Stimulated activated CD8-positive, alpha-beta memory T cell treated with anti-CD3 and anti-CD28 coated beads, Interleukin-12 subunit alpha, Interleukin-12 subunit beta, amount 100 ng/mL, for 24 hours (primary cell): ENCODE data around the gene AGBL4.

Source experiments
- DNase-seq: peaks from one replicate; pipeline ENCODE4 v3.0.0-alpha.2; 2020; ENCODE audit errors: extremely low read depth

Gene AGBL4

DNA sequence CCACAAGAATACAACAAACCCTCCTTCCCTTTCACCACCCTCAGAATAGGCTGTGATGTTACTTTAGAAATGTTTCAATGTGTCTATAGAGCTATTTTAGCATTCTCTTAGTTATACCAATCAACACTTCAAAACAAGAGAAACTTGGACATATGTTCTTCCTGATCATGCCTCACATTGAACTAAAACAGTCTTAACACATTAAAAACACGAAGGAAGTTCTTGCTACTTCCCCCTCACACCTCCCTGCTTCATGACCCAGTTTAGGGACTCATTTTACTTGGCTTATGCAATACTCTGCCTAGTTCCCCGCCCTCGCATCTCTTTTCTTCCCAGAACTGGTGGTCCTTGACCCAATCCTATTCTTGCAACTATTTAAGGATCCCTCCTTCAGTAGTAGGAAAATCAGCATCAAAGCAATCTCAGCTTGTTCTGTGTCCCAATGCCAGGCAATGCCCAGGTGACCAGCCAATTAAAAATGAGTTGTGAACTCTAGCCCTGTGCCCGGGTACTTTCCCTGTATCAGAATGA, 838.2 kb downstream of the AGBL4 start:
- DNase-seq = no peak

DNA sequence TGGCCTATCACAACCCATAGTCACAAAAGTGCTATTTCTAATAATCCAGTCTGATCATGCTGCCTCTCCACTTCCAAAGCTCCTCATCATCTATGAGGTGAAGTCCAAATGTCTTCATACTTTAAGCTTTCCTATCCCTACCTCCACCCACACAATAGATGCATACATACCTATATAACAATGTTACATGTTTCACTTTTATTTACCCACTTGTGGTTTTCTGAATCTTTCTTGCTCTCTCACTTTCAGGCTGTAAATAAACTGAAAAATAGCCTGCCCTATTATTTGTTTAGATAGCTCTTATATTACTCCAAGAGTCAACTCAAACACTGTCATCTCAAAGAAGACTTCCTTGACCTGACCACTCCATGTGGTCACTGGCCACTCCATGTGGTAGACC, 840.3 kb downstream of the AGBL4 start:
- DNase-seq = no peak

DNA sequence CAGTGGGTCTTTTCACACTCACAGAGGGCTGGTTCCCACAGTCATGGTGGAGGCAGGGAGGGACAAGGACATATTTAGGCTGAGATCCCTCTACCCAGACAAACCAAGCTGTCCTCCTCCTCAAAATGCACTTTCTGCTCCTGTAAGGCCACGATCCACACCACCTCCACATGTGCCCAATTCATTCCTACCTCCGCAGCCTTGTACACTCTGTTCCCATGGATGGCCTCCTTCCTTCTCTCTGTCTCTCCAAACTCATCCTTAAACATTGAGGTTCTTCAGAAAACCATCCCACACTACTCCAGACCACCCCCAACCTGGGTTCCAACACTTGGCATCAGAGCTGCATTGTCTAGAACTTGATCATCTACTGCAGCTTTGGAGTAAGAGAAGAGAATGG, 842.7 kb downstream of the AGBL4 start:
- DNase-seq = no peak

DNA sequence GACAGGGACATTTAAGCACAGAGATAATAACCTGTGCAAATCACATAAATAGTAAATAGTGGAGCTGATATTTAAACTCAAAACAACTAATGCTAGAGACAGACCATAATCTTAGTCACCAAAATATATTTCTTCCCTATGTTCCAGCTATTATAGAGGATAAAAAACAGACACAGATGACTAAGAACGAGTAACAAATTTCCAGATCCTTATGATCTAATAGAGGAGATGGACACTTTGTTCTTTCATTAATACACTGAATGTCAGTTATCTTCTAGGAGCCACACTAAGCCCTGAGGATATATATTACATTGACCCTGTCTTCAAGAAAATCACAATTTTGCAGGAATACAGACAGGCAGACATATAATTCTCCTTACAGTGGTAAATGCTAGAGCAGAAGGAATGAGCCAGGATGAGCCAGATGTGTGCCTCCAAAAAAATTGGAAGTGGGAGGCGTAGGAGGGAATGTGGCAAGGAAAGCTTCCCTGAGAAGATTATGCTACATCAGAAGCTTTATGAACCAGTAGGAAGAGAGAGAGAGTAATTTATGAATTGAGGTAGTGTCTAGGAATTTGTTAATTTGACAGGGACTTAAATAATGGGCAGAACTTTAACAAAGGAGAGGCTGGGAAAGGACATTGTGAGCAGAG, 851.7 kb downstream of the AGBL4 start:
- DNase-seq = no peak

DNA sequence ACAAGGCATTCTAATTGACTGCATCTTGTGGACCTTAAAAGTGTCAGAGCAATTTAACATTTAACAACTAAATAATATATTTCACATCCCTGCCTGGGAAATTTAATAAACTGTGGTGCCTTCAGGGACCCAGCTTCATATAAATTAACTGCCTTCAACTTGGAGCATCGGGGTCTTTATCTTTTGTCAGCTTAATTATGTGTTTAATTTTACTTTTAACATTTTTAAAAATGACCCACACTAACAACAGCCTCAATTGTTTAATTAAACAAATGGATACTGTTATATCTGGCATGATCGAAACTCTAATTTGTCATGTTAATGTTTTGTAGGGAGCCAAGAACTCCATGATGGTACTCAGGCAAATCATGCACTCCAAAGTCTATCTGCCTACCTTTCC, 857.7 kb downstream of the AGBL4 start:
- DNase-seq = no peak

DNA sequence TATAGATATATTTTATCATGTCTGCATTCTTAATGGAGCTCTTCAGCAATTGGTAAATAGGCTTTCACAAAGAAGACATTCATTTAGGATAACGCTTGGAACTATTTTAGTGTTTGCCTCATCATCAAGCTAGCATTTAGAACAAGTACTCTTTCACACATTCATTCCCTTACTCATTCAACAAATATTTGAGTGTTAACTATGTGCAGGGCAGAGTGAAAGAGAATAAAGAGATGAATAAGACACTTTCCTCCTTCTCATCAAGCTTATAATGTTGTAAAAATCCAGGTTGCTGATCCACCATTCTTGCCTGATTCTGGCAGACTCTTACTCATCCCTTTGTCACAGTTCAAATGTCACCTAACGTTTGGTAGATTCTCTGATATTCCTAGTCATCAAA, 860.7 kb downstream of the AGBL4 start:
- DNase-seq = no peak

DNA sequence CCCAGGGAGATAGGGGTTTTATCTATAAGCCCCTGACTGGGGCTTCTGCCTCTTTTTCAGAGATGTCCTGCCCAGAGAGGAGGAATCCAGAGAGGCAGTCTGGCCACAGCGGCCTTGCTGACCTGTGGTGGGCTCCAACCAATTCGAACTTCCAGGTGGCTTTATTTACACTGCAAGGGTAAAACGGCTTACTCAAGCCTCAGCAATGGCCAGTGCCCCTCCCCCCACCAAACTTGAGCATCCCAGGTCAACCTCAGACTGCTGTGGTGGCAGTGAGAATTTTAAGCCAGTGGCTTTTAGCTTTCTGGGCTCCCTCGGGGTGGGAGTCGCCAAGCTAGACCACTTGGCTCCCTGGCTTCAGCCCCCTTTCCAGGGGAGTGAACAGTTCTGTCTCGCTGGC, 863.1 kb downstream of the AGBL4 start:
- no peak for DNase-seq

DNA sequence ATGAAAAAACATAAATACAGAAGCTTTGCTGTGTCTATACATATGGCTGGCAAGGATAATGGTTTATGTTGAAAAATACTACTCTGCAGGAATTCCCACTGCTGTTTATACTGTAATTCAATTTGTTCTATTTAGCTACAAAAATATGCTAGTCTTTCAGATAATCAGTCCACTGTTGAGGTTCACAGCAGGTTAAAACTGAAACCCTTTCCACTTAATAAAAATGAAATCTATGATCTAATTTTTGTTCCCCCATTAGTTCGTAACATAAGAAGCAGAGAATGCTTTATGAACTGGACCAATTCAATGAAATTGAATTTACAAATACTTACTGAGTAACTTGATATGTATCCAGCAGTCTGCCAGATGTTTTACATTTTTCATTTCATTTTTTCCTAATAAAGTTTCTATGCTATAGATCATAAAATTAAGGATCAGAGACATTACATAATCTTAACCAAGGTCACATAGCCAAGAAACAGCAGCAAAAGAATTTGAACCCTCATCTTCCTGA, 887.0 kb downstream of the AGBL4 start:
- no peak for DNase-seq

DNA sequence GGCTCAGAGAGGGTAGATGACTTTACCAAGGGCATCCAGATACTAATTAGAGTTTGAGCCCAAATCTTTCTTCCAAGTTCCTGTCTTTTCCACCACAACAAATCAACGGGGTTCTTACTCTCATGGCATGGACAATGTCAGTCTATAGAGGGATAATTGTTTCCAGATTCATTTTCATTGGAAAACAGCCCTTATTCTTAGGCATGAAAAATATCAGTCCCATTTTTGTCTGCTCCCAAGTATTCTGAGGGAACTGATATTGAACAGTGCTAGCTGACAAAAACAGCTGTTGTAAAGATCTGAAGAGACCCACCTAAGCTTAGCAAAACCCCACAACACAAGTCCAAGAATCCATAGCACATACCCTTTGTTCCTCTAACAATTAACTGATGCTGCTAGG, 898.0 kb downstream of the AGBL4 start:
- DNase-seq = no peak

DNA sequence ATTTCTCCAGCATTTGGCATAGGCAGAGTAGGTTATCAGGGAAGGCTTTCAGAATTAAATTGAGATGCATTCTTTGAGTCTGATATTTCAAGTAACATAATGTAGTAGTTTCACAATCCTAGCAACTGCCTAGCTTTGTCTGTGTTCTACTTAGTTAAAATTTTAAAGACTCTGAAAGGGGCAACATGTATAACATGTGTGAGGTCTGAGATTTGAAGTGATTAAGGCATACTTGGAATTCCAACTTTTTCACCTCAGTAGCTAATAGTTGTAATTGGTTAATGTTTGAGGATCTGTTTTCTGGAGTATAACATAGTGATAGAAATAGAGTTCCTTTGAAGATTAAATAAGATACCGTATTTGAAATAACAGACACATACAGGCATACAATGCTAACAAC, 911.8 kb downstream of the AGBL4 start:
- no peak for DNase-seq

DNA sequence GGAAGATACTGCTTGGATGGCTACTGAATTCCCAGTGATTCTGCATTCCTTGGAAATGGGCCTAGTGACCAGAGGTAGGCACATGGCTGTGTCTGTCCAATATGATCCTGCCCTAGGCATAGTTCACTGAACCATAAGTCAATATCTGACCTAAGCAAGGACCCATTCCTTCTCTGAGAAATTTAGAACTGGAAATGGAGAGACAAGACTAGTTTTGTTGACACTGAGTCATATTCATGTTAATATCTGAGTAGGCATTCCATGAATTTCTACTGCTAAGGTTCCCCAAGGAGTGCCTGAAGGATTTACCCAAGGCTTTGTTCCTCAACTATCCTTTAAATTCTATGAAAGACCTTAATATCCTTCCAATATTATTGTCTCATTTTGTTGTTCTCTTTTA, 917.3 kb downstream of the AGBL4 start:
- DNase-seq = no peak

DNA sequence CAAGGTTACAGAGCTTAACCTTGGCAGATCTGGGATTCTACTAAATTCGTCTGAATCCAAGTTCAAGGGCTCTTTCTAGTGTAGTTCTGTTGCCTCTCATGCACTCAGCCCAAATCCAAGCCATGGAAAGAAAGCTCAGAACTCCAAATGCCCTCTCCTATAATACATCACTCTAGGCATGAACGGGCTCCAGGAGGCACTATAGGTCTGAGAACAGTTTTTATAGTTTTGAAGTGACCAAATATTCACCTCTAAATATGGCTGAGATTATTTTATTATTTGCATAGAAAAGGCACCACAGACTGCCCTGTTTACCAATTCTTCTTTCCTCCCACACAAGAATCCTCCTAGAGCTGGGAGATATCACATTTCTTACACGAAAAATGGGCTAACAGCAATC, 919.2 kb downstream of the AGBL4 start:
- DNase-seq = no peak

DNA sequence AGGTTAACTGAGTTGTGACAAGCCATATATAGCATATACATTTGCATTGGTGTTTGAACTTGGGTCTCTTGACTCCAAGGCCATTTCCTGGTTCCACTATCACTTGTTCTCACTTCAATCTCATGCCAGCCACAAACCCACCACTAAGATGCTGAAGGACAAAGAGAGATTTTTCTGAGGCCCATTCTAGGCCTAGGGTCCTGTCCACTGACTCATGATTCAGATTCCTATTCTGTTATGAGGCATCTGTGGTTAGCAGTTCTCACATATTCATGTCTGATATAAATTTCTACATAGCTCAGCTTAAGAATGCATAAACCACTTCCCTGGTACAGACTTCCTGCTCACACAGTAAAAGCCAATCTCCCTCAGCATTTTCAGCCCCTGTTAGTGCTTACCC, 921.0 kb downstream of the AGBL4 start:
- no peak for DNase-seq

DNA sequence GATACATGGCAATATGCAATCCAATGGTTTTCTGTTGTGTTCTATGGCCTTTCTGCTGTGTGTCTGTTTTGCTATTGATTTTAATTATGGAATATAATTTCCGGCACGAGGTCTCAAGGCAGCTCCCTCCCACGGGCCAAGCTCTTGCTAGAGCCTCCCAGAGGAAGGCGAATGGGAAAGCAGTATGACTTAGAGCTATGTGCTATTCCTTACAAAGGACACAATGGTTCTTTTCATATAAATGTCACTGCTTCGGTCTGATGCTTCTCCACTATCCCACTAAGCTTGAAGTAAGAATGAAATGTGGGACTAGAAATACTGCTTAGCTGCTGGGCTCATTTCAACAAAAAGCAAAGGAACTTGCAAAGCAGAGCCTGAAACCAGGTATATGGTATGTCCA, 924.9 kb downstream of the AGBL4 start:
- no peak for DNase-seq

DNA sequence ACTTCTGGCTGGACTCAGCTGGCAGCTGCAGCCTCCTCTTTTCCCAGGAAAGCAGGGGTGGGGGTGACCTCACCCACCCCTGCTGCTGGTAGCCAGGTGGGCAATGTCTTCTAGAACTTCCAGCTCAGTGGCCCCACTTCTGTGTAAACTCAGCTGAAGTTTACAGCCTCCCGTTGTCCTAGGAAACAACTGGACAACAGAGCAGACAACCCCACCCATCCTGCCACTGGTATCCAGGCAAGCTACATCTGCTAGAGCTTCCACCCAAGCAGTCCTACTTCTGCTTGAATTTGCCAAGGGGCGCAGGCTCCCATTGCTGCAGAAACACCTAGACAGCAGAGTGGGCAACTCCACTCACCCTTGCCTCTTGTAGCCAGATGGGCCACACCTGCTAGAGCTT, 937.4 kb downstream of the AGBL4 start:
- no peak for DNase-seq

DNA sequence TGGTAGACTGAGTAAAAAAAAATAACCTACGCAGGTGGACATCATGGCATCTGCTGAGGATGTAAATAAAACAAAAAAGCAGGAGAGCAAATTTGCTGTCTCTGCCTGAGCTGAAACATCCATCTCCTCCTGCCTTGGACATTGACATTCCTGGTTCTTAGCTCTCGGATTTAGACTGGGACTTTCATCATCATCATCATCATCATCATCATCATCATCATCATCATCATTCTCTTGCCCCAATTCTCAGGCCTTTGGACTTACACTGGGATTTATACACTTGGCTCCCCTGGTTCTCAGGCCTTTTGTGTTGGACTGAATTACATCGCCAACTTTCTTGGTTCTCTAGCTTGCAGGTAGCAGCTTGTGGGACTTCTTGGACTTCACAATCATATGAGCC, 938.7 kb downstream of the AGBL4 start:
- no peak for DNase-seq

DNA sequence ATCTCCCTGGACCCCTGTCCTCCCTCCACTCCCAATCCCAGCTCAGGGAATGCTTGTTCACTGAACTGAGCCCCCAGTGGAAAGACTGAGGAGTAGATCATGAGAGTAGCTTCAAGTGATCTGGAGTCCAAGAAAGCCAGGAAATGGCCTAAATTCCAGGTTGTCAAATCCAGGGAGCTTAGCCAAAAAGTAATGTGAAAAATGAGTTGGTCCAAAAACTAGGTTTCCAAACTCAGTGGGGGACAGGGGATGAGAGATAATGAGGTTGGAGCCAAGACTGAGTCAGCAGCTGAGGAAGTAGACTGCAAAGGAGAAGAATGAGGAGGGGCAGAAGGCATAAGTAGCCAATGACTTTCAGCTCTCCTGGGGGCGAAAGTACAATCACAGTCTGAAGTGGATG, 963.0 kb downstream of the AGBL4 start:
- DNase-seq = no peak

DNA sequence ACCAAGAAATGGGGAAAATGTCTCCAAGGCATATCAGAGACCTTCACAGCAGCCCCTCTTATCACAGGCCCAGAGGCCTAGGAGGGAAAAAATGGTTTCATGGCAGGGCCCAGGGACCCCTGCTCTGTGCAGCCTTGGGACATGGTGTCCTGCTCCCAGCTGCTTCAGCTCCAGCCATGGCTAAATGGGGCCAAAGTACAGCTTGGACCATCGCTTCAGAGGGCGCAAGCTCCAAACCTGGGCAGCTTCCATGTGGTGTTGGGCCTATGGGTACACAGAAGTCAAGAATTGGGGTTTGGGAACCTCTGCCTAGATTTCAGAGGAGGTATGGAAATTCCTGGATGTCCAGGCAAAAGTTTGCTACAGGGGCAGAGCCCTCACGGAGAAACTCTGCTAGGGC, 964.7 kb downstream of the AGBL4 start:
- no peak for DNase-seq

DNA sequence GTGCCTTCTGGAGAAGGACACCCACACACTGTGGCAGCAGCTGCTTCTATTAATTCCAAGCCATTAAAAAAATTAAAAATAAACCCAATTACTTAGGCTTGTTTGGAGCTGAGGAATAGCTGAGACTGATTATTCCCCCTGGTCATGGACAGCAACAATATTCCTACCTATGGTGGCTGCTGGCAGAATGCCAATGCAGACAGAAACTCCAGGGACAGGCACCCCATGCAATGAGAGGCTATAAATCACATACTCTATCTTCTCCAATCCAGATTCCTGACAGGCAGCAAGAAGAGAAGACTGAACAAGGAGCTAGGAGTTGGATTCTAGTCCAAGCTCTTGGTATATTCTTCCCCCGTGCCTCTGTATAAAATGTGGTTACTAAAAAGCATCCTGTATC, 971.7 kb downstream of the AGBL4 start:
- DNase-seq = no peak

DNA sequence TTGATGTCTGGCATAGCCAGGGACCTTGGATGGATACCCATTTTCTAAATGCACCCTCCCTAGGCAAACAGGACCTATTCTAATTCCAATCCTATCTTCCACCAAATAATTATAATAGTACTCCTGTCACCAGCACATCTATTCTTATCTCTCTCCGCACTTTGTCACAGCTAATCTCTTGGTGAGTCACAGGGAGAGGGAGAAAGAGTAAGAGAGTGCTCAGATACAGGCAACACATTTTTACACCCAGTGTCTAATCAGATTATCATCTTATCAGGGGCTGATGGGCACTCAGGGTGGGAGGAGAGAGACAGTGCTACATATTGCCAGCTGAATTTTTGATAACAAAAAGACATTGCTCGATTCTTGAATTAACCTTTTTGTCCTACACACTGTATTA, 972.1 kb downstream of the AGBL4 start:
- DNase-seq = no peak

DNA sequence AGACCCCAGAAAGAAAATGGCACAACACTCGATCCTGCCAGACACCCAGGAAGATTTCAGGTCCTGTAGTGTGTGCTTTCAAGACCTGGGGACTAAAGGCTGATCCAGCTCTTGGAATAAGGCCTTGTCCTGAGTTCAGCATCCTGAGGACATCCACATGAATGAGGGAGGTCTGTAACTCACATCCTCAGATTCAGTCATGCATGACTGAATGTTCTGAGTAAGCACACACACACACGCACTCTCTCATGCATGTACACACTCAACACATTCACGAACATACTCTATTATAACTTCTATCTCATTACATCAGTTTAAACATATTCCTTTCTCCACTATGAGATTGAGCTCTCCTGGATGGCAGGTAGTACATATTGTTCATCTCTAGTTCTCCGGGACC, 973.7 kb downstream of the AGBL4 start:
- no peak for DNase-seq

DNA sequence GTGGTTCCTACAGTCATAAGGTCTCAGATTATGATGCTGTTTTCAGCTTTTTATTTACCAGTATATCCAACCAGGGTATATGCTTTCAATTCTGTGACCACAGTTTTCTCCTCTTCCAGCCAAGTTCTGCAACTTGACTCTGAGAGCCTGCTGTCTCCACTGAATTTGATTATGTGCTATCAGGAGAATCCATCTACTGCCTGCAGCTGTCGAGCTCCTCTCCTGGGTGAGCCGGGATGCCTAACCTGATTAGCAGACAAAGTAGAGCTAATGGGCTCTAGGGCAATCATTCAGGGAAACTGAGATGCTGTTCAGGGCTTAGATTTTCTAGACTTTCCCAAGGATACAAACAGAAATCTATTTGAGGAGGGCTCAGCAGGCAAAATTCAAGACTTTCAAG, 975.6 kb downstream of the AGBL4 start:
- no peak for DNase-seq

DNA sequence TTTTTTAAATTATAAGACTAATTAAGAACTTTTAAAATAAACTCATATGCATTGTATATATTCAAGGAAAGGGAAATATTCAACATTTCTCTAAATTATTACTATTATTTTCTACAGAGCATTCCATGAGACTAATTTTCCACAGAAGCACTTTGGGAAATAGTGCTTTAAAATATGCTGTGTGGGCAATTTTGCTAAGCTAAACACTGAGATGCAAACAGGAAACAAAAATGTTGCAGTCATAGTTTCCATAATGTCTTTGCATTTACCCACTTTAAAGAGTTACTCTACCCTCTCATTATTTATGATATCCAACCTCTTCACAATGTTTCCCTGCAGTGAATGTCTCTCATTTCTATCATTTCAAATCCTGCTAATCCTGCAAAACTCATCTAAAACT, 977.4 kb downstream of the AGBL4 start:
- no peak for DNase-seq

DNA sequence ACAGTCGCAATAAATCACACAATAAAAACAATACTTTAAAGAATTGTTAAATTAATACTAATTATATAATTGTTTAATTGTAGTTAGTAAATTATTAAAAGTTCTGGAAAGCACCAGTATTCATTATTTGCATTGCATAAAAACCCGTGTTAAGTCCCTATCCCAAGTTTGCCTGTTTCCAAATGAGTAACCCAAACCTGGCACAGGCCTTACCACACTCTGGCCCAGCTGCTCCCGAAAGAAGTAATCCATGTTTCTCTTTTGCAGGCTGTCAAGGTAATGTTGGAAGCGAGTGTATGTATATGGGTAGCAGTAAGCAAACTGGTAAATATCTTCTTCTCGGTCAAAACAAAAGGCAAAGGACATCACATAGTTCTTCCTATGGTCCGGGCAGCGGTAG, 978.4 kb downstream of the AGBL4 start:
- DNase-seq = no peak
